ENCODE data around the gene PACRG.

DNA sequence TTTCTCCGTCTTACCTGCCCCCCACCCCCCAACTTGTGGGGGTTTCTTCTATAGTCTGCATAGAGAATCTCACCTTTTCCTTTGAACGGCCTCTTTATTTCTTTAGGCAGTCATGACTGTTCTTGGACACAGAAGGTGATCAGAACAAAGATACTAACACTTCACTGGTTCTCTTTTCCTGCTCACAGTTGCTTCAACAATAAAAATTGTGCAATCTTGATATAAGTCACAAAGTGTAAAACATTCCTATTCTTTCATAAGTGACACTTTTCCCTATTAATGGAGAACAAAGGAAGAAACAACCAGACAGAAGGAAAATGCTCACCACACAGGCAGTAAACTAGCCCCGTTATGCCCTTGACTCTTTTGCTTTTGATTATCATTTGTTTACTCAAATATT, 448.3 kb downstream of the PACRG start:
- TF ChIP-seq, protein P1, sequence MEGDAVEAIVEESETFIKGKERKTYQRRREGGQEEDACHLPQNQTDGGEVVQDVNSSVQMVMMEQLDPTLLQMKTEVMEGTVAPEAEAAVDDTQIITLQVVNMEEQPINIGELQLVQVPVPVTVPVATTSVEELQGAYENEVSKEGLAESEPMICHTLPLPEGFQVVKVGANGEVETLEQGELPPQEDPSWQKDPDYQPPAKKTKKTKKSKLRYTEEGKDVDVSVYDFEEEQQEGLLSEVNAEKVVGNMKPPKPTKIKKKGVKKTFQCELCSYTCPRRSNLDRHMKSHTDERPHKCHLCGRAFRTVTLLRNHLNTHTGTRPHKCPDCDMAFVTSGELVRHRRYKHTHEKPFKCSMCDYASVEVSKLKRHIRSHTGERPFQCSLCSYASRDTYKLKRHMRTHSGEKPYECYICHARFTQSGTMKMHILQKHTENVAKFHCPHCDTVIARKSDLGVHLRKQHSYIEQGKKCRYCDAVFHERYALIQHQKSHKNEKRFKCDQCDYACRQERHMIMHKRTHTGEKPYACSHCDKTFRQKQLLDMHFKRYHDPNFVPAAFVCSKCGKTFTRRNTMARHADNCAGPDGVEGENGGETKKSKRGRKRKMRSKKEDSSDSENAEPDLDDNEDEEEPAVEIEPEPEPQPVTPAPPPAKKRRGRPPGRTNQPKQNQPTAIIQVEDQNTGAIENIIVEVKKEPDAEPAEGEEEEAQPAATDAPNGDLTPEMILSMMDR (conservative IDR thresholded peaks at IDR 0.05 in 1 of 2, IDR thresholded peaks at IDR 0.05 in 1 of 2; ENCODE audit: extremely low read depth in 1 of 2, insufficient read depth in 1 of 2, low read depth in 1 of 2, low read length in 2 of 2), result no peak
- no peak for TF ChIP-seq EZH2 (IDR thresholded peaks at IDR 0.05; ENCODE audit: borderline replicate concordance, low read length)
